Ovary (tissue), 9 donors: Measurements from ENCODE around the gene TSKU. TPM values are rescaled to one million over a fixed set of nuclear protein-coding genes. Genes with fewer than 3 reads are reported as not detected.

ENCODE experiments used
- DNase-seq, 5 donors: peaks; one replicate each; pipeline ENCODE4 v3.0.0-alpha.2; 2019 to 2020
- H3K27ac ChIP-seq, 2 donors: fragments of 200-600 bp; one replicate each; pipeline versions ENCODE4 v1.5.1 to v1.8.0; 2019 to 2022
- H3K27me3 ChIP-seq: fragments of 200-600 bp; one replicate; pipeline ENCODE4 v1.8.0; 2022
- H3K36me3 ChIP-seq: fragments of 200-600 bp; sonication (generic); one replicate; pipeline ENCODE4 v1.5.1; 2019
- H3K4me1 ChIP-seq: one replicate; pipeline ENCODE4 v1.8.1; 2013; ENCODE audit warnings: mild to moderate bottlenecking, moderate library complexity; ENCODE audit not compliant: insufficient read depth
- H3K4me3 ChIP-seq: fragments of 200-600 bp; sonication (generic); one replicate; pipeline ENCODE4 v1.5.1; 2017
- H3K9me3 ChIP-seq, 2 donors: fragments of 200-600 bp in 1 of 2; sonication (generic) in 1 of 2; one replicate each; pipeline versions ENCODE4 v1.5.1 to v1.8.1; 2013 to 2019; ENCODE audit warnings: mild to moderate bottlenecking in 1 of 2, moderate library complexity in 1 of 2
- EP300 ChIP-seq: sonication (generic); formaldehyde crosslinking; IDR thresholded peaks from one replicate; pipeline ENCODE4 v1.6.1; 2017; ENCODE audit warnings: antibody characterized with exemption
- POLR2A ChIP-seq: fragments of 450-650 bp; IDR thresholded peaks from one replicate; pipeline ENCODE4 v1.6.1; 2017; ENCODE audit warnings: antibody characterized with exemption, mild to moderate bottlenecking, moderate library complexity
- WGBS, 3 donors: extraction: QIAGEN DNeasy Blood & Tissue Kit in 1 of 3; methylation state at CpG; one replicate each; pipeline versions ENCODE4 v1.1.5 to v1.1.7; 2013 to 2017; 5-methylcytosine and 5-hydroxymethylcytosine counted together
- intact Hi-C, 4 donors: fragments of 100-400 bp; cut with DNase I; formaldehyde crosslinking; loops; one replicate each; pipeline versions ENCODE4 v1.11.0 to v1.15.1; 2022 to 2023
- polyA plus RNA-seq, 2 donors: library from polyadenylated mRNA; stranded (reverse); fragments of 200-250 nt in 1 of 2; fragments of 350-450 nt in 1 of 2; fragmentation: Illumina TruSeq in 1 of 2; extraction: RNeasy Lipid Tissue Mini Kit (QIAGEN cat#74804) in 1 of 2; gene quantifications; one replicate each; pipeline ENCODE4 v1.2.3, GENCODE V29; 2013 to 2014
- total RNA-seq, 7 donors: library from RNA; depleted of rRNA in 2 of 7; stranded (reverse); fragments of >200 nt in 2 of 7; fragmentation: NEBNext Ultra II Directional in 3 of 7; extraction: Animal tissue kit (Norgen Biotek cat#: 25700) in 3 of 7; gene quantifications; one replicate each; pipeline versions ENCODE4 v1.1.0 to v1.2.4, GENCODE V29; 2016 to 2023
- TF ChIP-seq, protein P1 (sequence below), 3 donors: fragments of 450-650 bp in 2 of 3; fragments of 200-600 bp in 1 of 3; IDR thresholded peaks; one replicate each; pipeline versions ENCODE4 v1.5.1 to v1.8.0; 2016 to 2022; ENCODE audit warnings: antibody characterized with exemption in 3 of 3, mild to moderate bottlenecking in 1 of 3
- donor health status: DM: no; HTN: no; CAD: no; lungs with moderate emphysema.
- donor health status: DM: no; HTN: no; CAD: no.
- donor health status: Bipolar disorder and iron deficiency.
- donor health status: DM: yes; HTN: yes; CAD: no.
- donor health status: DM: no; HTN: no; CAD: no.
- donor health status: DM: yes; HTN: yes; CAD: no.

The TSKU gene
- total and polyA plus RNA-seq, 9 donors, result 19.2 to 114 (median 65.1) TPM

DNA sequence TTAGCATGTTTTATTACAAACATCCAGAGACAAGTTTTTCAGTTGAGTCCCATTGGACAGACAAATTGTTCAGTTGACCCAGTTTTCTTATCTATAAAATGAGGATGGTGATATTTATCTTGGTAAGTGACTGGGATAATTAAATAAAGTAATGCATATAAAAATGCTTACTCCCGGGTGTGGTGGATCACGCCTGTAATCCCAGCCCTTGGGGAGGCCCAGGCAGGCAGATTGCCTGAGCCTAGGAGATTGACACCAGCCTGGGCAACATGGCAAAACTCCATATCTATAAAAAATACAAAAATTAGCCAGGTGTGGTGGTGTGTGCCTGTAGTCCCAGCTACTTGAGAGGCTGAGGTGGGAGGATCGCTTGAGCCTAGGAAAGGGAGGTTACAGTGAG, 61.9 kb downstream of the TSKU start:
- H3K36me3 ChIP-seq, result no peaks in the 10 kb centered on the region
- H3K9me3 ChIP-seq, result no peaks in the 10 kb centered on the region
- H3K27ac ChIP-seq, result no peak overlapping the region
- DNase-seq, result no peak
- H3K27me3 ChIP-seq, result no peaks in the 10 kb centered on the region
- TF ChIP-seq POLR2A (no peak), EP300 (no peak)
- TF ChIP-seq, protein P1, sequence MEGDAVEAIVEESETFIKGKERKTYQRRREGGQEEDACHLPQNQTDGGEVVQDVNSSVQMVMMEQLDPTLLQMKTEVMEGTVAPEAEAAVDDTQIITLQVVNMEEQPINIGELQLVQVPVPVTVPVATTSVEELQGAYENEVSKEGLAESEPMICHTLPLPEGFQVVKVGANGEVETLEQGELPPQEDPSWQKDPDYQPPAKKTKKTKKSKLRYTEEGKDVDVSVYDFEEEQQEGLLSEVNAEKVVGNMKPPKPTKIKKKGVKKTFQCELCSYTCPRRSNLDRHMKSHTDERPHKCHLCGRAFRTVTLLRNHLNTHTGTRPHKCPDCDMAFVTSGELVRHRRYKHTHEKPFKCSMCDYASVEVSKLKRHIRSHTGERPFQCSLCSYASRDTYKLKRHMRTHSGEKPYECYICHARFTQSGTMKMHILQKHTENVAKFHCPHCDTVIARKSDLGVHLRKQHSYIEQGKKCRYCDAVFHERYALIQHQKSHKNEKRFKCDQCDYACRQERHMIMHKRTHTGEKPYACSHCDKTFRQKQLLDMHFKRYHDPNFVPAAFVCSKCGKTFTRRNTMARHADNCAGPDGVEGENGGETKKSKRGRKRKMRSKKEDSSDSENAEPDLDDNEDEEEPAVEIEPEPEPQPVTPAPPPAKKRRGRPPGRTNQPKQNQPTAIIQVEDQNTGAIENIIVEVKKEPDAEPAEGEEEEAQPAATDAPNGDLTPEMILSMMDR (IDR thresholded peaks at IDR 0.05), result no peak
- H3K4me3 ChIP-seq, result no peak overlapping the region
- 96 to 98% (median 96%) methylated on average over 3 of the region's 3 CpGs for WGBS, 3 donors
- intact Hi-C loops, result no loop called here
- H3K4me1 ChIP-seq, result peaks cover 4% of the 10 kb centered on the region

DNA sequence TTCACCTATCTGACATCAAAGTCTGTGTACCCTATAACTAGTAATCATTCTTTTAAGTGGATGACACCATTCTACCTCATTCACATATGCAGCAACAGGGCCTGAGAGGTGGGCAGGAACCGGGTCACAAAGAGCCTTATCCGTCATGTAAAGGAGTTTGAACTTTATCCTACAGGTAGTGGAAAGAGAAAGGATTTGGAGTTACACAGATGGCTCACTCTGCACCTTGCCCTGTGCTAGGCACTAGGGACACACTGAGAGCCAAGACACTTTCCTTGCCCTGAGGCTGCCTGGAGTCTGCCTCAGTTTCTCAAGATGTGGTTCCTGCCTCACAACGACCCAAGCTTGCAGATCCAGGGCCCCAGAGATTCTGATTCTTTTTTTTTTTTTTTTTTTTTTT, 63.3 kb downstream of the TSKU start:
- Histone ChIP-seq H3K4me3 (no peak overlapping the region), H3K4me1 (peaks cover 6% of the 10 kb centered on the region), H3K27ac (no peak overlapping the region), H3K27me3 (no peaks in the 10 kb centered on the region), H3K9me3 (no peaks in the 10 kb centered on the region), H3K36me3 (no peaks in the 10 kb centered on the region)
- DNase-seq, result no peak
- intact Hi-C loops, result no loop called here
- TF ChIP-seq EP300 (no peak), POLR2A (no peak)
- TF ChIP-seq, protein P1 (IDR thresholded peaks at IDR 0.05), result no peak
- 84 to 91% (median 85%) methylated on average over 3 of the region's 3 CpGs for WGBS, 3 donors

Other genes starting within 250 kb of the TSKU start
- gene LRRC32, start 112.6 kb upstream of the TSKU start, total RNA-seq, result 10 to 100 TPM in 5 of 7 donors, 1 to 10 TPM in 2; 3.2 to 47.1 (median 29.5) TPM
- gene LRRC32, start 112.6 kb upstream of the TSKU start, polyA plus RNA-seq, result 10 to 100 TPM; 19.4 to 39.9 TPM
- gene ACER3, start 77.6 kb downstream of the TSKU start, total RNA-seq, result 10 to 100 TPM in 3 of 7 donors, 1 to 10 TPM in 4; 3.5 to 20.7 (median 8.4) TPM
- 1 to 10 TPM; 2.4 to 8.8 TPM for gene ACER3, start 77.6 kb downstream of the TSKU start, polyA plus RNA-seq